Suprapubic skin (tissue), 4 donors: ENCODE results near the gene TNFRSF1B. TPM values are rescaled to one million over a fixed set of nuclear protein-coding genes. Genes with fewer than 3 reads are reported as not detected.

Experiments
- DNase-seq, 2 donors: peaks; one replicate each; pipeline ENCODE4 v3.0.0-alpha.2; 2019; ENCODE audit warnings: low spot score in 2 of 2
- H3K27ac ChIP-seq: fragments of 200-600 bp; sonication (generic); one replicate; pipeline ENCODE4 v1.5.1; 2019
- H3K27me3 ChIP-seq: fragments of 200-600 bp; sonication (generic); one replicate; pipeline ENCODE4 v1.5.1; 2019
- H3K36me3 ChIP-seq: fragments of 200-600 bp; sonication (generic); one replicate; pipeline ENCODE4 v1.5.1; 2019
- H3K4me1 ChIP-seq: fragments of 200-600 bp; sonication (generic); one replicate; pipeline ENCODE4 v1.5.1; 2019
- H3K4me3 ChIP-seq: fragments of 200-600 bp; sonication (generic); one replicate; pipeline ENCODE4 v1.5.1; 2019; ENCODE audit warnings: mild to moderate bottlenecking
- H3K9me3 ChIP-seq: fragments of 200-600 bp; sonication (generic); one replicate; pipeline ENCODE4 v1.5.1; 2019
- EP300 ChIP-seq: sonication (generic); formaldehyde crosslinking; IDR thresholded peaks from one replicate; pipeline ENCODE4 v1.6.1; 2017; ENCODE audit warnings: antibody characterized with exemption
- POLR2A ChIP-seq, 2 donors: fragments of 450-650 bp; IDR thresholded peaks; one replicate each; pipeline ENCODE4 v1.6.1; 2017; ENCODE audit warnings: antibody characterized with exemption in 2 of 2, mild to moderate bottlenecking in 2 of 2, moderate library complexity in 2 of 2
- POLR2AphosphoS5 ChIP-seq, 3 donors: sonication (generic); formaldehyde crosslinking; IDR thresholded peaks; one replicate each; pipeline ENCODE4 v1.6.1; 2017; ENCODE audit warnings: antibody characterized with exemption in 3 of 3
- WGBS: methylation state at CpG from one replicate; pipeline ENCODE4 v1.1.5; 2018; 5-methylcytosine and 5-hydroxymethylcytosine counted together
- total RNA-seq, 4 donors: library from RNA; depleted of rRNA; stranded (reverse); fragments of >200 nt; gene quantifications; one replicate each; pipeline ENCODE4 v1.1.0, GENCODE V29; 2016
- TF ChIP-seq, protein P1 (sequence below), 2 donors: fragments of 200-600 bp in 1 of 2; fragments of 450-650 bp in 1 of 2; sonication (generic) in 1 of 2; IDR thresholded peaks; one replicate each; pipeline ENCODE4 v1.5.1; 2016 to 2019; ENCODE audit warnings: antibody characterized with exemption in 2 of 2, mild to moderate bottlenecking in 1 of 2, moderate library complexity in 1 of 2

Gene TNFRSF1B
- total RNA-seq, 4 donors from 2014 or later, result 6.3 to 35.2 (median 11.9) TPM

DNA sequence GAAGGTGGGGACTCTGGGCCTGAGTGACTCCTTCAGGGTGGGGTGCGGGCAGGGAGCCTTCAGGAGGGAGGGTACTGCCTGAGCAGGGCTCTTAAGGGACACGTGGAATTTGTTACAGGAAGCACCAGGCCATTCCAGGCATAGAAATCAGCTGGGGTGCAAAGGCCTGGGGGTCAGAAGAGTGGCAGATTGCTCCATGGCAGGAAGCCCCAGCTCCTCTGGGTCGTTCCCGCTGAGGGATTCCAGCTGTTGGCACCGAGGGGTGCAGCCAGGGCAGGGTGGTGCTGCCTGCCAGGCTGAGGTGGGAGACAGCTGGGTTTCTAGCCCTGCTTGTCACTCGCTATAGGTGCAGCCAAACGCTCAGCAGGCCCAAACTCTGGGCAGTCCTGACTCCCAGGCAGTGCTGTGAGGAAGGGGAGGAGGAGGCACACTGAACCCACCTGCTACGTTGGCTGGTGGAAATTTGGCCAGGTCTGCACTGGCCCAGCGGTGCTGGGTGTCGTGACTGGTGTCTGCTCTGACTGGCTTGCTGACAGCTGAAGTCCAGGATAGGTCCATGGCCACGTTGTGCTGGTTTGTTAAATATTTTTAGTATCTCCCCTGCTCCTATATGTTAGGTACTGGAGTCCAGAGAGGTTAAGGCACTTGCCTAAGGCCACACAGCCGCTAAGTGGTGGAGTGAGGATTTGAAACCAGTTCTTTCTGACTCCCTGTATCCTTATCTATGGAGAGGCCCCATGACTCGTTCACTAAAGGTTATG, 19.3 kb downstream of the TNFRSF1B start:
- DNase-seq, result no peak
- no peak overlapping the region for H3K4me3 ChIP-seq

DNA sequence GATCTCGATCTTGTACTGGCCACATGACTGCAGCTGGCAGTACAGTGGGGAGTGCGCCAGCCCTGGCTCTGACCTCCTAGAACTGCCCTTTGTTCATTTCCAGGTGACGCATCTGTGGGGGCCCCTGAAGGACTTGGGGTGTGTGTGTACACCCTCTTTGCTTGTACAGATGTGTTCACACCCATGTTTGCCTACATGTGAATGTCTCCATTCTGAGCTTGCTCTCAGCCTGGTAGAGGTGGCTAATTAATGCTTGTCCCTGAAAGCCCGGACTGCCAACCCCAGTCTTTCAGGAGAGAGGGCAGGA, 19.8 kb downstream of the TNFRSF1B start:
- Histone ChIP-seq H3K27me3 (no peaks in the 10 kb centered on the region), H3K4me1 (peaks cover 63% of the 10 kb centered on the region), H3K27ac (no peak overlapping the region), H3K9me3 (no peaks in the 10 kb centered on the region), H3K36me3 (peaks cover 3% of the 10 kb centered on the region), H3K4me3 (no peak overlapping the region)
- DNase-seq, result no peak
- TF ChIP-seq POLR2A (IDR thresholded peaks at IDR 0.05) (no peak), POLR2AphosphoS5 (IDR thresholded peaks at IDR 0.05) (no peak), EP300 (no peak)
- TF ChIP-seq, protein P1, sequence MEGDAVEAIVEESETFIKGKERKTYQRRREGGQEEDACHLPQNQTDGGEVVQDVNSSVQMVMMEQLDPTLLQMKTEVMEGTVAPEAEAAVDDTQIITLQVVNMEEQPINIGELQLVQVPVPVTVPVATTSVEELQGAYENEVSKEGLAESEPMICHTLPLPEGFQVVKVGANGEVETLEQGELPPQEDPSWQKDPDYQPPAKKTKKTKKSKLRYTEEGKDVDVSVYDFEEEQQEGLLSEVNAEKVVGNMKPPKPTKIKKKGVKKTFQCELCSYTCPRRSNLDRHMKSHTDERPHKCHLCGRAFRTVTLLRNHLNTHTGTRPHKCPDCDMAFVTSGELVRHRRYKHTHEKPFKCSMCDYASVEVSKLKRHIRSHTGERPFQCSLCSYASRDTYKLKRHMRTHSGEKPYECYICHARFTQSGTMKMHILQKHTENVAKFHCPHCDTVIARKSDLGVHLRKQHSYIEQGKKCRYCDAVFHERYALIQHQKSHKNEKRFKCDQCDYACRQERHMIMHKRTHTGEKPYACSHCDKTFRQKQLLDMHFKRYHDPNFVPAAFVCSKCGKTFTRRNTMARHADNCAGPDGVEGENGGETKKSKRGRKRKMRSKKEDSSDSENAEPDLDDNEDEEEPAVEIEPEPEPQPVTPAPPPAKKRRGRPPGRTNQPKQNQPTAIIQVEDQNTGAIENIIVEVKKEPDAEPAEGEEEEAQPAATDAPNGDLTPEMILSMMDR (IDR thresholded peaks at IDR 0.05), result no peak
- 83% methylated on average over 3 of the region's 4 CpGs for WGBS

More for the DNA sequence above, 19.3 kb downstream of the TNFRSF1B start:
- no peaks in the 10 kb centered on the region for H3K9me3 ChIP-seq
- WGBS, result 41% methylated on average over 8 of the region's 13 CpGs
- TF ChIP-seq POLR2AphosphoS5 (IDR thresholded peaks at IDR 0.05), result no peak
- no peak for TF ChIP-seq EP300
- TF ChIP-seq, protein P1 (IDR thresholded peaks at IDR 0.05), result no peak
- TF ChIP-seq POLR2A (IDR thresholded peaks at IDR 0.05), result no peak
- H3K27ac ChIP-seq, result peak overlapping the region; percentile 86
- no peaks in the 10 kb centered on the region for H3K27me3 ChIP-seq
- peaks cover 67% of the 10 kb centered on the region for H3K4me1 ChIP-seq
- H3K36me3 ChIP-seq, result no peaks in the 10 kb centered on the region

DNA sequence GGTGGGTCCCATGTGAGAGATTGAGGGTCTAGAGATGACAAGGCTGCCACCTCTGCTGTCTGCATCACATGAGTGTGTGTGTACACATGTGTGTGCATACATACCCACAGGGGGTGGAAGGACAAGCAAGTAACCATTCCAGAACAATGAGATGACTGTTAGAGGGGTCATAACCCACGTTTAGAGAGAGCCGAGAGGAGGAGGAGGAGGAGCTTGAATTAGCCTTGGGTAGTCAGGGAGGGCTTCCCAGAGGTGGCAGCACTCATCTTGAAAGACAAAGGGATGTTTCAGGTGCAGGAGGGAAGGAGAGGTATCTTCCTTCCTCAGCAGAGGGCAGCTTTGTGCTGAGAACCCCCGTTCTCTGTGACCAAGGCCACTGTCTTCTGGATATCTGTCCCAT, 21.3 kb downstream of the TNFRSF1B start:
- Histone ChIP-seq H3K27ac (no peak overlapping the region), H3K36me3 (peaks cover 15% of the 10 kb centered on the region), H3K4me1 (peaks cover 50% of the 10 kb centered on the region), H3K4me3 (no peak overlapping the region), H3K9me3 (no peaks in the 10 kb centered on the region), H3K27me3 (no peaks in the 10 kb centered on the region)
- WGBS, result 46% methylated on average over 3 of the region's 3 CpGs
- DNase-seq, result no peak
- no peak for TF ChIP-seq EP300
- TF ChIP-seq POLR2AphosphoS5 (IDR thresholded peaks at IDR 0.05), result no peak
- TF ChIP-seq, protein P1 (IDR thresholded peaks at IDR 0.05), result no peak
- no peak for TF ChIP-seq POLR2A (IDR thresholded peaks at IDR 0.05)

DNA sequence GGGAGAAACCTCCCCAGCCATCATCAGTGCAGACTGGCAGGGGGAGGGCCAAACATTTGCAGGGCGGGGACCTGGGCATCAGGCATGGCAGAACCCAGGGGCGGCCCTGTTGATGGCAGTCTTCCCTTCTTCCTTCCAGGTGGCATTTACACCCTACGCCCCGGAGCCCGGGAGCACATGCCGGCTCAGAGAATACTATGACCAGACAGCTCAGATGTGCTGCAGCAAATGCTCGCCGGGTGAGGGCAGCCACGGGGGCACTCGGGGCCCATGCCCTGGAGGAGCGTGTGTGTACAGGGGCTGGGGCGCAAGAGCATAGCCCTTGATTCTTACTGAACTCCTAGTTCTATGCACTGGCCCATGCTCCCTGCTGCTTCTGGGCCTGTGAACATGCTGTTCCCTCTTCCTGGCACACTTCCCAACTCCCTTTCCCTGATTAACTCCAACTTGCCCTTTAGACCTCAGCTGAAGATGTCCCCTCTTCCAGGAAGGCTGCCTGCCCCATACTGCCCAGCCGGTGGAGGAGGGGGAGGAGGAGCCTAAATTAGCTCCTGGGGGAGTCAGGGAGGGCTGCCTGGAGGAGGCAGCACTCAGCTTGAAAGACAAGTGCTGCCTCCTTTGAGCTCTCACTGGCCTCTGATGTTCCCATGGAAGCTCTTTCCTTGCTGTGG, 22.0 kb downstream of the TNFRSF1B start:
- Histone ChIP-seq H3K9me3 (no peaks in the 10 kb centered on the region), H3K27me3 (no peaks in the 10 kb centered on the region), H3K36me3 (peaks cover 19% of the 10 kb centered on the region), H3K4me1 (peaks cover 49% of the 10 kb centered on the region), H3K4me3 (no peak overlapping the region), H3K27ac (no peak overlapping the region)
- no peak for DNase-seq
- TF ChIP-seq POLR2AphosphoS5 (IDR thresholded peaks at IDR 0.05) (no peak), EP300 (no peak), POLR2A (IDR thresholded peaks at IDR 0.05) (no peak)
- TF ChIP-seq, protein P1 (IDR thresholded peaks at IDR 0.05), result no peak
- 13% methylated on average over 1 of the region's 13 CpGs for WGBS

DNA sequence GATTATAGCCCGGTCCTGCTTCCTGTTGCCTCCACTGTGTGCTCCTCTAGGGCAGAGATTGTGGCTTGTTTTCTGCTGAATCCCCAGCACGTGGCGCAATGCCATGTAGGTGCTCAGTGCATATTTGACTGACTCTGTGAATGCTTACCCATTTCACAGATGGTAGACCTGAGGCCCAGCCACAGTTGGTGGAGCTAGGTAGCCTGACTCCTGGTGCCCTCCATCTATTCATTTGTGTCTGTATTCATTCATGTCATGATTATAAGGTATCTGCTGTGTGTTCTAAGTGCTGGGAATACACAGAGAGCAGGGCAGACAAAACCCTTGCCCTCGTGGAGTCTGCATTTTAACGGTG, 22.5 kb downstream of the TNFRSF1B start:
- TF ChIP-seq POLR2AphosphoS5 (IDR thresholded peaks at IDR 0.05) (no peak), EP300 (no peak), POLR2A (IDR thresholded peaks at IDR 0.05) (no peak)
- TF ChIP-seq, protein P1 (IDR thresholded peaks at IDR 0.05), result no peak
- peaks cover 21% of the 10 kb centered on the region for H3K36me3 ChIP-seq
- no peaks in the 10 kb centered on the region for H3K9me3 ChIP-seq
- peaks cover 45% of the 10 kb centered on the region for H3K4me1 ChIP-seq
- no peak overlapping the region for H3K4me3 ChIP-seq
- no peaks in the 10 kb centered on the region for H3K27me3 ChIP-seq
- no peak overlapping the region for H3K27ac ChIP-seq
- DNase-seq, result no peak
- whole genome bisulfite sequencing, result 78% methylated on average over 5 of the region's 5 CpGs
